WTC11 (cell line): ENCODE measurements around the gene MFAP1. TPM values are rescaled to one million over a fixed set of nuclear protein-coding genes. Genes with fewer than 3 reads are reported as not detected.

Experiments used
- AR ChIP-seq: fragments of 250-450 bp; sonication (Bioruptor Pico); IDR thresholded peaks from 2 replicates; pipeline ENCODE4 v1.9.0; 2021; ENCODE audit warnings: mild to moderate bottlenecking
- ARID4B ChIP-seq: sonication (generic); formaldehyde crosslinking; IDR thresholded peaks from 2 replicates; pipeline ENCODE4 v1.8.0; 2023; ENCODE audit warnings: missing genetic modification reagents, mild to moderate bottlenecking, borderline replicate concordance
- ATF2 ChIP-seq: sonication (generic); formaldehyde crosslinking; IDR thresholded peaks from 2 replicates; pipeline ENCODE4 v1.8.1; 2022; ENCODE audit warnings: low read depth, missing genetic modification reagents, borderline replicate concordance
- CBFB ChIP-seq: sonication (generic); formaldehyde crosslinking; IDR thresholded peaks from 2 replicates; pipeline ENCODE4 v1.8.1; 2022; ENCODE audit warnings: mild to moderate bottlenecking, low read depth, missing genetic modification reagents
- E2F4 ChIP-seq: sonication (generic); formaldehyde crosslinking; IDR thresholded peaks from 2 replicates; pipeline ENCODE4 v1.8.1; 2022; ENCODE audit warnings: low read depth, mild to moderate bottlenecking, moderate library complexity, missing genetic modification reagents, borderline replicate concordance
- NFE2L1 ChIP-seq: sonication (generic); formaldehyde crosslinking; IDR thresholded peaks from 2 replicates; pipeline ENCODE4 v1.8.1; 2023; ENCODE audit warnings: missing genetic modification reagents
- NR1H2 ChIP-seq: sonication (generic); formaldehyde crosslinking; IDR thresholded peaks from 2 replicates; pipeline ENCODE4 v1.9.0; 2021; ENCODE audit warnings: mild to moderate bottlenecking, moderate library complexity, missing genetic modification reagents
- SOX15 ChIP-seq: fragments of 250-450 bp; sonication (Bioruptor Pico); IDR thresholded peaks from 2 replicates; pipeline ENCODE4 v1.9.0; 2021; ENCODE audit warnings: mild to moderate bottlenecking
- TEAD4 ChIP-seq: sonication (generic); formaldehyde crosslinking; IDR thresholded peaks from 2 replicates; pipeline ENCODE4 v1.8.0; 2022; ENCODE audit warnings: mild to moderate bottlenecking, missing genetic modification reagents
- ZBTB21 ChIP-seq: sonication (generic); formaldehyde crosslinking; IDR thresholded peaks from 2 replicates; pipeline ENCODE4 v1.8.1; 2023; ENCODE audit warnings: mild to moderate bottlenecking, missing genetic modification reagents, borderline replicate concordance
- ZNF281 ChIP-seq: sonication (generic); formaldehyde crosslinking; IDR thresholded peaks from 2 replicates; pipeline ENCODE4 v1.8.0; 2023; ENCODE audit warnings: mild to moderate bottlenecking, missing genetic modification reagents
- ZNF317 ChIP-seq: sonication (generic); formaldehyde crosslinking; IDR thresholded peaks from 2 replicates; pipeline ENCODE4 v1.8.1; 2023; ENCODE audit warnings: low read depth, mild to moderate bottlenecking, moderate library complexity, missing genetic modification reagents, borderline replicate concordance
- ZNF396 ChIP-seq: fragments of 250-450 bp; sonication (Bioruptor Pico); IDR thresholded peaks from 2 replicates; pipeline ENCODE4 v1.8.0; 2021; ENCODE audit warnings: mild to moderate bottlenecking, moderate library complexity, borderline replicate concordance
- total RNA-seq: library from RNA; stranded (reverse); gene quantifications from 3 replicates; pipeline ENCODE4 v1.2.3, GENCODE V29; 2021
- TF ChIP-seq, protein P1 (sequence below): fragments of 250-450 bp; sonication (Bioruptor Pico); IDR thresholded peaks from 2 replicates; pipeline ENCODE4 v1.9.0; 2021; ENCODE audit warnings: mild to moderate bottlenecking, borderline replicate concordance
- TF ChIP-seq, protein P2 (sequence below): sonication (generic); formaldehyde crosslinking; IDR thresholded peaks from 2 replicates; pipeline ENCODE4 v1.8.0; 2022; ENCODE audit warnings: mild to moderate bottlenecking, missing genetic modification reagents
- TF ChIP-seq, protein P3 (sequence below): fragments of 250-450 bp; sonication (Bioruptor Pico); IDR thresholded peaks from 2 replicates; pipeline ENCODE4 v1.9.0; 2021; ENCODE audit warnings: mild to moderate bottlenecking

The MFAP1 gene
- total RNA-seq, 1 experiment from 2014 or later = 32.4 TPM

DNA sequence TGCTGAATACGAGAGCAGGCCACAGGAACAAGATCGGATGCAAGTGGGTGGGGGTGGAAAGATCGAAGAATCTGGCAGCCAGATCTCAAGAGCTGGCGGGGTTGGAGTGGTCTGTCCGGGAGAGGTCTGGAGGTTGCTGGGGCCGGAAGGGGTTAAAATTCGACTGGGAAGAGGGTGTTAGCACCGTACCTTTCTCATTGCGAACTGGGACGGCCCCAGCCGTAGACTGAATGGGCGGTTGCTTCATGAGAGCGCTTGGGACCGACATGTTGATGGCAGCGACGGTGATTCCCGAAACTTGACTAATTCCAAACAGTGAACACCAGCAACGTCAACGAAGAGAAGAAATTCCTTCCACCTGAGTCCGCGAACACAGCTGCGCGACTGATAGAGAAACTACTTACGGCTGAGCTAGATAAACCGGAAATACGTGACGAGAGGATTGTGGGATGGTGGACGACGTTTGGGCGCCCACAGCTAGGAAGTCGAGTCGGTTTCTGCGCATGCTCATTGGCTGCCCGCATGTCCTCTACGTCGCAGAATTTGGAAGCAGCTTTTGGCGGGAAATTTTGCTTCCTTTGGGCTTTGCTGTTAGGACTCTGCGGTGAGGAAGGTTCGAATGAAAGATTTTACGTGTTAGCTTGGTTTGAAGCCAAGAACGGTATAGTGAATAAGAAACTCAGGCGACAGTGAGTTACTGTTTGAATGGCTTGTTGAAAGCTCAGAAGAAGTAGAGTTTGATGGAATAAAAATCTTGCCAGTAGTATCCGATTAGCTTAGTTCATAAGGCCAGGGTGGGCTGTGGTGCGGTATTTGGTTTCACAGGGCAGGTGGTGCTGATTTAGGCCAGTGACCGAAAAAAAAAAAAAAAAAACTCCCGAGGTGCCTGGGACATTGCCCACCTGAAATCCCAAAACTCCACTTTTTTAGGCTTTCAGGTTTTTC lies at the start of gene MFAP1 (continued):
- TF ChIP-seq, protein P1, sequence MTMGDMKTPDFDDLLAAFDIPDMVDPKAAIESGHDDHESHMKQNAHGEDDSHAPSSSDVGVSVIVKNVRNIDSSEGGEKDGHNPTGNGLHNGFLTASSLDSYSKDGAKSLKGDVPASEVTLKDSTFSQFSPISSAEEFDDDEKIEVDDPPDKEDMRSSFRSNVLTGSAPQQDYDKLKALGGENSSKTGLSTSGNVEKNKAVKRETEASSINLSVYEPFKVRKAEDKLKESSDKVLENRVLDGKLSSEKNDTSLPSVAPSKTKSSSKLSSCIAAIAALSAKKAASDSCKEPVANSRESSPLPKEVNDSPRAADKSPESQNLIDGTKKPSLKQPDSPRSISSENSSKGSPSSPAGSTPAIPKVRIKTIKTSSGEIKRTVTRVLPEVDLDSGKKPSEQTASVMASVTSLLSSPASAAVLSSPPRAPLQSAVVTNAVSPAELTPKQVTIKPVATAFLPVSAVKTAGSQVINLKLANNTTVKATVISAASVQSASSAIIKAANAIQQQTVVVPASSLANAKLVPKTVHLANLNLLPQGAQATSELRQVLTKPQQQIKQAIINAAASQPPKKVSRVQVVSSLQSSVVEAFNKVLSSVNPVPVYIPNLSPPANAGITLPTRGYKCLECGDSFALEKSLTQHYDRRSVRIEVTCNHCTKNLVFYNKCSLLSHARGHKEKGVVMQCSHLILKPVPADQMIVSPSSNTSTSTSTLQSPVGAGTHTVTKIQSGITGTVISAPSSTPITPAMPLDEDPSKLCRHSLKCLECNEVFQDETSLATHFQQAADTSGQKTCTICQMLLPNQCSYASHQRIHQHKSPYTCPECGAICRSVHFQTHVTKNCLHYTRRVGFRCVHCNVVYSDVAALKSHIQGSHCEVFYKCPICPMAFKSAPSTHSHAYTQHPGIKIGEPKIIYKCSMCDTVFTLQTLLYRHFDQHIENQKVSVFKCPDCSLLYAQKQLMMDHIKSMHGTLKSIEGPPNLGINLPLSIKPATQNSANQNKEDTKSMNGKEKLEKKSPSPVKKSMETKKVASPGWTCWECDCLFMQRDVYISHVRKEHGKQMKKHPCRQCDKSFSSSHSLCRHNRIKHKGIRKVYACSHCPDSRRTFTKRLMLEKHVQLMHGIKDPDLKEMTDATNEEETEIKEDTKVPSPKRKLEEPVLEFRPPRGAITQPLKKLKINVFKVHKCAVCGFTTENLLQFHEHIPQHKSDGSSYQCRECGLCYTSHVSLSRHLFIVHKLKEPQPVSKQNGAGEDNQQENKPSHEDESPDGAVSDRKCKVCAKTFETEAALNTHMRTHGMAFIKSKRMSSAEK (CRISPR knock-in tag) = no peak
- 0 out of 2 replicates have a peak, but pooled peaks have one; percentile 37 for TF ChIP-seq E2F4 (CRISPR knock-in tag)
- peak; percentile 78; the same call in 1 of the 2 replicates for TF ChIP-seq ZBTB21 (CRISPR knock-in tag)
- no peak for TF ChIP-seq SOX15 (CRISPR knock-in tag)
- 0 out of 2 replicates have a peak, but pooled peaks have one; percentile 42 for TF ChIP-seq NR1H2 (CRISPR knock-in tag)
- TF ChIP-seq AR = no peak
- TF ChIP-seq, protein P2, sequence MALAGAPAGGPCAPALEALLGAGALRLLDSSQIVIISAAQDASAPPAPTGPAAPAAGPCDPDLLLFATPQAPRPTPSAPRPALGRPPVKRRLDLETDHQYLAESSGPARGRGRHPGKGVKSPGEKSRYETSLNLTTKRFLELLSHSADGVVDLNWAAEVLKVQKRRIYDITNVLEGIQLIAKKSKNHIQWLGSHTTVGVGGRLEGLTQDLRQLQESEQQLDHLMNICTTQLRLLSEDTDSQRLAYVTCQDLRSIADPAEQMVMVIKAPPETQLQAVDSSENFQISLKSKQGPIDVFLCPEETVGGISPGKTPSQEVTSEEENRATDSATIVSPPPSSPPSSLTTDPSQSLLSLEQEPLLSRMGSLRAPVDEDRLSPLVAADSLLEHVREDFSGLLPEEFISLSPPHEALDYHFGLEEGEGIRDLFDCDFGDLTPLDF (CRISPR knock-in tag) = peak; percentile 86; the same call in 1 of the 2 replicates
- TF ChIP-seq ZNF317 = no peak
- TF ChIP-seq, protein P3, sequence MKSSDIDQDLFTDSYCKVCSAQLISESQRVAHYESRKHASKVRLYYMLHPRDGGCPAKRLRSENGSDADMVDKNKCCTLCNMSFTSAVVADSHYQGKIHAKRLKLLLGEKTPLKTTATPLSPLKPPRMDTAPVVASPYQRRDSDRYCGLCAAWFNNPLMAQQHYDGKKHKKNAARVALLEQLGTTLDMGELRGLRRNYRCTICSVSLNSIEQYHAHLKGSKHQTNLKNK = no peak
- peak; percentile 93 for TF ChIP-seq NFE2L1 (CRISPR knock-in tag)
- peak; percentile 73; the same call in 1 of the 2 replicates for TF ChIP-seq ZNF281 (CRISPR knock-in tag)
- TF ChIP-seq CBFB (CRISPR knock-in tag) = no peak
- no peak for TF ChIP-seq ATF2 (CRISPR knock-in tag)
- no peak; the same call in 1 of the 2 replicates for TF ChIP-seq ARID4B (CRISPR knock-in tag)
- TF ChIP-seq ZNF396 (CRISPR knock-in tag) = no peak
- 0 out of 2 replicates have a peak, but pooled peaks have one; percentile 40 for TF ChIP-seq TEAD4
